Transverse colon (tissue), 4 donors: ENCODE measurements around the gene MARK2. TPM values are rescaled to one million over a fixed set of nuclear protein-coding genes. Genes with fewer than 3 reads are reported as not detected.
"Not testable (repeated sequence)": the region's sequence is repeated elsewhere in the genome, so short reads cannot be mapped to it uniquely, and the experiment has no call there.

ENCODE experiments used
- DNase-seq: peaks from one replicate; pipeline ENCODE4 v3.0.0-alpha.2; 2019
- H3K27ac ChIP-seq, 4 donors: fragments of 200-600 bp; sonication (generic); 2 replicates each; pipeline ENCODE4 v1.5.1; 2016 to 2018; ENCODE audit warnings: inconsistent platforms in 4 of 4
- H3K27me3 ChIP-seq: fragments of 200-600 bp; sonication (generic); 2 replicates; pipeline ENCODE4 v1.5.1; 2017; ENCODE audit warnings: inconsistent platforms
- H3K36me3 ChIP-seq, 4 donors: fragments of 200-600 bp; sonication (generic); 2 replicates each; pipeline ENCODE4 v1.5.1; 2017 to 2019; ENCODE audit warnings: inconsistent platforms in 4 of 4
- H3K4me1 ChIP-seq, 4 donors: fragments of 200-600 bp; sonication (generic); 2 replicates each; pipeline ENCODE4 v1.5.1; 2017 to 2020; ENCODE audit warnings: inconsistent platforms in 4 of 4
- H3K4me3 ChIP-seq, 4 donors: fragments of 200-600 bp; sonication (generic); 1 replicate in 1 of 4; 2 replicates in 3 of 4; pipeline versions ENCODE4 v1.5.1 to v1.6.1; 2017 to 2019; ENCODE audit warnings: inconsistent platforms in 4 of 4
- H3K9me3 ChIP-seq, 2 donors: fragments of 200-600 bp; sonication (generic); 2 replicates each; pipeline ENCODE4 v1.5.1; 2017 to 2019; ENCODE audit warnings: inconsistent platforms in 2 of 2
- CTCF ChIP-seq, 5 experiments: fragments of 200-600 bp in 3 of 5; fragments of 450-650 bp in 2 of 5; sonication (generic) in 3 of 5; IDR thresholded peaks; 1 replicate in 2 of 5; 2 replicates in 3 of 5; pipeline ENCODE4 v1.5.1; 2016 to 2017; ENCODE audit warnings: antibody characterized with exemption in 5 of 5, inconsistent platforms in 3 of 5, mild to moderate bottlenecking in 2 of 5, moderate library complexity in 1 of 5
- EP300 ChIP-seq: sonication (generic); formaldehyde crosslinking; IDR thresholded peaks from one replicate; pipeline ENCODE4 v1.6.1; 2017; ENCODE audit warnings: antibody characterized with exemption, low read depth
- POLR2A ChIP-seq: fragments of 450-650 bp; IDR thresholded peaks from one replicate; pipeline ENCODE4 v1.6.1; 2016; ENCODE audit warnings: antibody characterized with exemption, mild to moderate bottlenecking, moderate library complexity
- POLR2AphosphoS5 ChIP-seq, 3 donors: sonication (generic); formaldehyde crosslinking; IDR thresholded peaks; one replicate each; pipeline ENCODE4 v1.6.1; 2016; ENCODE audit warnings: antibody characterized with exemption in 3 of 3
- WGBS, 2 donors: methylation state at CpG; one replicate each; pipeline ENCODE4 v1.1.5; 2018; ENCODE audit warnings: low coverage in 1 of 2; 5-methylcytosine and 5-hydroxymethylcytosine counted together
- in situ Hi-C, 4 donors: fragments of 200-750 bp; cut with MboI; loops; one replicate each; pipeline versions ENCODE4 v1.15.0 to v1.15.1; 2017; ENCODE audit warnings: low sequenced_read_pairs in 3 of 4, low pct_ligation_motif_present in 1 of 4, low pct_unique_long_range_greater_than_20kb in 1 of 4
- intact Hi-C: fragments of 100-400 bp; cut with DNase I; formaldehyde crosslinking; loops from one replicate; pipeline ENCODE4 v1.15.1; 2023; ENCODE audit warnings: low total_unique reads
- total RNA-seq, 4 donors: library from RNA; depleted of rRNA; stranded (reverse); fragments of >200 nt; gene quantifications; one replicate each; pipeline ENCODE4 v1.1.0, GENCODE V29; 2016

MARK2 gene
- total RNA-seq, 4 donors from 2014 or later: 33.0 to 106 (median 77.8) TPM

GRCh38 chr11:63862923-63863322, 24.0 kb downstream of the MARK2 start:
- Histone ChIP-seq H3K36me3 (no peaks in the 10 kb centered on the region), H3K27ac (peak overlapping the region; percentile 39 to 78 (median 52)), H3K9me3 (no peaks in the 10 kb centered on the region), H3K4me1 (peaks cover 21 to 69% (median 63%) of the 10 kb centered on the region in 4 donors), H3K4me3 (no peak overlapping the region), H3K27me3 (no peaks in the 10 kb centered on the region)
- in situ Hi-C loops (no loop called here), intact Hi-C loops (no loop called here)
- 14 to 27% methylated on average over 2 to 4 of the region's 4 CpGs for WGBS, 2 donors
- peak; percentile 65 for DNase-seq
- TF ChIP-seq POLR2AphosphoS5 (IDR thresholded peaks at IDR 0.05): peak in 1 of 3 donors; percentile 14
- no peak for TF ChIP-seq CTCF (IDR thresholded peaks at IDR 0.05)
- TF ChIP-seq EP300: no peak

- intact Hi-C loops, DNase-seq, H3K9me3 ChIP-seq, H3K36me3 ChIP-seq, H3K27me3 ChIP-seq, in situ Hi-C loops, H3K4me3 ChIP-seq: not testable (repeated sequence)
- Histone ChIP-seq H3K4me1 (peaks cover 18 to 69% (median 62%) of the 10 kb centered on the region in 4 donors), H3K27ac (peak overlapping the region in 3 of 4 donors; percentile 39 to 78 (median 63))
- 90 to 100% methylated on average over 6 of the region's 6 CpGs for WGBS, 2 donors
Observed at GRCh38 chr11:63863620-63864019, 24.7 kb downstream of the MARK2 start.

- WGBS, 2 donors: 21 to 25% methylated on average over 3 to 4 of the region's 4 CpGs
- intact Hi-C loops: no loop called here
- TF ChIP-seq CTCF (IDR thresholded peaks at IDR 0.05) (no peak), POLR2A (no peak), EP300 (no peak), POLR2AphosphoS5 (IDR thresholded peaks at IDR 0.05) (no peak)
- Histone ChIP-seq H3K9me3 (no peaks in the 10 kb centered on the region), H3K27me3 (no peaks in the 10 kb centered on the region), H3K27ac (peak overlapping the region in 3 of 4 donors; percentile 42 to 74 (median 42)), H3K36me3 (no peaks in the 10 kb centered on the region), H3K4me1 (peaks cover 38 to 81% (median 76%) of the 10 kb centered on the region in 4 donors), H3K4me3 (no peak overlapping the region)
- in situ Hi-C loops: no loop called here
- DNase-seq: peak; percentile 85
Observed at GRCh38 chr11:63866211-63866610, 27.3 kb downstream of the MARK2 start.

- intact Hi-C loops: no loop called here
- Histone ChIP-seq H3K27ac (peak overlapping the region in 1 of 4 donors; percentile 74), H3K27me3 (no peaks in the 10 kb centered on the region), H3K36me3 (no peaks in the 10 kb centered on the region), H3K9me3 (no peaks in the 10 kb centered on the region), H3K4me1 (peaks cover 42 to 89% (median 80%) of the 10 kb centered on the region in 4 donors), H3K4me3 (no peak overlapping the region)
- no peak for TF ChIP-seq CTCF (IDR thresholded peaks at IDR 0.05)
- TF ChIP-seq POLR2A: no peak
- TF ChIP-seq EP300: no peak
- no peak for TF ChIP-seq POLR2AphosphoS5 (IDR thresholded peaks at IDR 0.05)
- 88 to 99% methylated on average over 1 to 4 of the region's 4 CpGs for WGBS, 2 donors
- DNase-seq: no peak
- in situ Hi-C loops: no loop called here
Observed at GRCh38 chr11:63867511-63867910, 28.6 kb downstream of the MARK2 start.
